GM12875 (cell line): ENCODE data around the gene MIPEP.

ENCODE experiments used
- H3K4me3 ChIP-seq: one replicate; pipeline ENCODE4 v1.5.1; 2011; ENCODE audit warnings: low read depth, low read length, control low read depth
- TF ChIP-seq, protein P1 (sequence below): IDR thresholded peaks from 2 replicates; pipeline ENCODE4 v1.5.1; 2011; ENCODE audit warnings: low read depth, mild to moderate bottlenecking, control low read depth, inconsistent platforms, low read length, moderate library complexity, borderline replicate concordance; ENCODE audit not compliant: insufficient read depth

The MIPEP gene

DNA sequence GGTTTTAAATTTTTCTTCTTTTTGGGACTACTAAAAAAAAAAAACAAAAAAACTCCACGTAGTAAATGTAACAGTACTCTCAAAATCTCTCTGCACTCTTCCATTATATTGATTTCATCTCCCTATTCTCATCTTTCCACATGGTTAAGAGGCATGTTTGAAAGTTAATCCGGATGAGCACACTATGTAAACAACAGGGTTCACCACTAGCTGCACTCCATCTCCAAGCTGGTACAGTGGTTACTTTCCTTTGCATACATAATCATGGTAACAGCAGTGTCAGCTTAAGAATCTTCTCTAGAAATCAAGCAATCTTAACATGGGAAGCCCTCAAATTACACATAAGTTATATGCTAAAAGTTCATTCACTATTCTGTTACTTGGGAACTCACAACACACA, 92.6 kb downstream of the MIPEP start:
- TF ChIP-seq, protein P1, sequence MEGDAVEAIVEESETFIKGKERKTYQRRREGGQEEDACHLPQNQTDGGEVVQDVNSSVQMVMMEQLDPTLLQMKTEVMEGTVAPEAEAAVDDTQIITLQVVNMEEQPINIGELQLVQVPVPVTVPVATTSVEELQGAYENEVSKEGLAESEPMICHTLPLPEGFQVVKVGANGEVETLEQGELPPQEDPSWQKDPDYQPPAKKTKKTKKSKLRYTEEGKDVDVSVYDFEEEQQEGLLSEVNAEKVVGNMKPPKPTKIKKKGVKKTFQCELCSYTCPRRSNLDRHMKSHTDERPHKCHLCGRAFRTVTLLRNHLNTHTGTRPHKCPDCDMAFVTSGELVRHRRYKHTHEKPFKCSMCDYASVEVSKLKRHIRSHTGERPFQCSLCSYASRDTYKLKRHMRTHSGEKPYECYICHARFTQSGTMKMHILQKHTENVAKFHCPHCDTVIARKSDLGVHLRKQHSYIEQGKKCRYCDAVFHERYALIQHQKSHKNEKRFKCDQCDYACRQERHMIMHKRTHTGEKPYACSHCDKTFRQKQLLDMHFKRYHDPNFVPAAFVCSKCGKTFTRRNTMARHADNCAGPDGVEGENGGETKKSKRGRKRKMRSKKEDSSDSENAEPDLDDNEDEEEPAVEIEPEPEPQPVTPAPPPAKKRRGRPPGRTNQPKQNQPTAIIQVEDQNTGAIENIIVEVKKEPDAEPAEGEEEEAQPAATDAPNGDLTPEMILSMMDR: no peak
- H3K4me3 ChIP-seq: no peak overlapping the region

DNA sequence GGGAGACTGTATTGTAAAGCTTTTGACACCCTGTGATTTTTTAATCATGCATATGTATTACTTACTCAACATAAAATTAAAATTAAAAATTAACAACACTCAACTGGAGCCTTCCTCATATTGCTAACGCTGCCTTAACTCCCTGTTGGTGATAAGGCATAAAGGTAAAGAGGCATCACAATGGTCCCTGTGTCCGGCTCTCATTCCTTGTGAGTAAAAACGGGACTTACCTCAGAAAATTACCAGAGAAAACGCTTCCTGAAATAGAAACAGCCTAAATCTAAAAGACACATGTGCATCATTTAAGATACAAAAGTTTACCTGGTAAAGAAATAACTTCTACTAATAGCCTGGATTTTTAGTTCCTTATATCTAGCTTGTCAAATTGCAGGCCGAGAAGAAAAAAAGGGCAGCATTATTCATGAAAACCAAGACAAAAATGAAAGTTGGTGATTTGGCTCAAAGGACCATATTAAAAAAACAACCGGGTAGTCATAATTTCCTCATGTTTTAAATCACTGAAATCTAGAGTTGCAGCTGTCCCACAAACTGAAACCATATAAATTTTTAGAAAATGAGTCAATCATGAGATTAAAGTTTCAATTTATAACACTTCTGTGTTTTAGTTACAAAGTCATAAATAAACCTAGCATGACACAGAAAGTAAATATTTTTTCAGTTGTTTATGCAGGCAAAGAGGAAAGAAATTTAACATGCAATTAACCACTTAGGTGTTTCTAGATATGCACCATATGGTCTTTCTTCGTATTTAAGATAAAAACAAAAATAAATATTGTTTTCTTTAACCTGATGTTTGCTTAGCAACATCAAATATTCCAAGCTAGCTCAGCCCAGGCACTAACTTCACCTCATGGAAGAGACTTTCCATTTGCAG, 94.7 kb downstream of the MIPEP start:
- TF ChIP-seq, protein P1: no peak
- no peak overlapping the region for H3K4me3 ChIP-seq

DNA sequence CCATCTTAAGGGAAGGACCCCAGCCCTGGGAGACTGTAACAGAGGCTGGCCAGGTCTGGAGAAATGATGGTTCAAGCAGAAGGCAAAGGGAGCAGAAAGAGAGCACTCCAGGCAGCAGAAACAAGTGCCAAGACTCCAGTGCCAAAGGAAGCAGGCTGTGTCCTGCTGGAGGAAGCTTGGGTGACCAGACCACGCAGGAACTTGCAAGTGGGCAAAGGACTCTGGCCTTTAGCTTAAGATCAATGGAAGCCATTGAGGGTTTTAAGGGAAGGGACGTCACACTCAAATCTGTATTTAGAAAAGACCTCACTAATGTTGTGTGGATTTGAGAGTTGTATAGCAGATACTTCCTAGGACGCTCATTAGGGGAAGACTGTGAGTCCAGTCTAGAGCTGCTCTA, 95.5 kb downstream of the MIPEP start:
- no peak overlapping the region for H3K4me3 ChIP-seq
- TF ChIP-seq, protein P1: no peak

DNA sequence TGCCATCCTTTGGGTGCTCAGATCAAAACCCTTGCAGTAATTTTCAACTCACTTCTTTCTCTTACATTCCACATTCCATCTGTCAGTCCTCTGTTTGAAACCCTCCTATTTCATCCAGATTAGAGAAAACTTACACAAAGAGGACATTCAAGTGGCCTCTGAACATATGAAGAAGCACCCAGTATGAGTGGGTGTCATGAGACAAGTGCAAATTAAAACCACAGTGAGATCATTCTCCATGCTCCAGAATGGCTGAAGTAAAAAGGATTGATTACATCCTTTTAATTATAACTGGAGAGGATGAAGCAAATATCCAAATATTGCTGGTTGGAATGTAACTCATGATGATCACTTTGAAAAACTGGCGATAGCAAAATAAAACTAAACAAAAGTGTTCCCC, 96.5 kb downstream of the MIPEP start:
- TF ChIP-seq, protein P1: no peak
- no peak overlapping the region for H3K4me3 ChIP-seq

DNA sequence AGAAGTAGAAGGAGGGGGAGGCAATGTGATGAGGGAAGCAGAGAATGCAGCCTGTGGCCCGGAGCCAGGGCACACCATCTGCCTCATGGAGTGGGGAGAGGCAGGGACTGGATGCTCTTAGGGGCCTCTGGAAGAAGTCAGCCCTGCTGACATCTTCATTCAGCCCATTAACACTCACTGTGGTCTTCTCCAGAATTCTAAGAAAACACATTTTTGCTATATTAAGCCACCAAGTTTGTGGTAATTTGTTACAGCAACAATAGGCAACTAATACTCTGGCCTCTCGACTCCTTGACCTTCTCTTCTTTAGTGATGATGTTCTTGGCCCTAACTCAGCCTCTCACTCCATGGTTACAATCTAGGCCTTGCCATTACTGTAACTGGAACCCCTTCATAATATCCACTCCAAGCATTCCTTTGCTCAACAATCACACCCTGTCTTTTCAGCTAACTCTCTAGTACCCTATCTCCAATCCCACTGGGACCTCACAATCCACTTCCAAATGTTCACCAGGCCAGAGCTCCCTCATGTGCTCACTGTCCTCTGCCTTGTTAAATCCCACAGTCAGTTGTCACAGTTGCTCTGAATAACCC, 98.5 kb downstream of the MIPEP start:
- TF ChIP-seq, protein P1: no peak
- H3K4me3 ChIP-seq: no peak overlapping the region

DNA sequence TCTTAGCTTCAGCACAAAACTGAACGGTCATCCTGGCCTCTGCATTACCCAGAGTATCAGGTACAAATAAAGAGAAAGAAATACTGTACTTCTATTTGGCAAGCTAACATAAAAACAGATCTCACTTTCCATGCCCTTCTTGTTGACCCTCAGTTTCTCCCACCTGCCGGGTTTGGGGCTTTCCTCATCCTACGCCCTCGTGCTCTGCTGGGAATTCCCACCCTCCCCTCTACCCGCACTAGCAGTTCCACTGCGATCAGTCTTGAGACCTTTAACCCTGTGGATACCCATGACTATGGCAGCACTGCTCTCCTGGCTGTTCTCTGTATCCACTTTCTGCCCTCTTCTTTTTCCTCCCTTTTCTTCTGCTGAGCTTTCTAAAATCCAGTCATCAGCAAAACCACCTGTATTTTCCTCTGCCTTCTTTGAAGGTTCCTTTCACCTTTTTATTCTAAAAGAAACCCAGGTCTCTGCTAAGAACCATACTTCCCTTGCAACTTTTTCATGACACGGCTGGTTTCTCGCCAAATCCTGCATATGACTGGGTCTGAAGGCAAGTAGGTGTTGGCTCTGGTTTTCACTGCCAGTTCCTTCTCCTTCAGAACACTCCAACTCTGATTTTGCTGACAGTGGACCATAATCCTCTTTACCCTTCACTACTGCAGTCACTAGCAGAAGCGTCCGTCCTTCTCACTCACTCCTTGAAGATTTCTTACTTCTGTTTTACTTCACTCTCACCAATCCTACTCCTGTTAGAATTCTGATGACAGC, 99.4 kb downstream of the MIPEP start:
- H3K4me3 ChIP-seq: no peak overlapping the region
- TF ChIP-seq, protein P1: no peak

DNA sequence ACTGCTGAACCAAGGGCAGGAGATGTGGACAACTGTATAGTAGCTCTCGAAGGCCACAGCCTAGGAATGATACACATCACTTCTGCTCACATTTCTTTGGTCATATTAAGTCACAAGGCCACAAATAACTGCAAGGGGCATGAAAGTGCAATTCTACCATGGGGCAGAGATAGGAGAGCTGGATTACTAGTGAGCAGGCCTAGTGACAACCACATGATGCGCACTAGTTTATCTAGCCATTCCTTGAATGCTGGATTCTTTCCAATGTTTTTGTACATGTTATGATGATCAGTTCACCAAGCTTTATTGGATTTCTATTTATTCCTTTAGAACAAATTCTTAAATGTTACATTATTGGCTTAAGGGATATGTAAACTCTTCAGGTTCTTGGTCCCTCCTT, 100.7 kb downstream of the MIPEP start:
- no peak overlapping the region for H3K4me3 ChIP-seq
- TF ChIP-seq, protein P1: no peak
